Stimulated activated naive CD4-positive, alpha-beta T cell (primary cell): ENCODE measurements around the gene MYMK.

Experiments used
- DNase-seq, 6 experiments: peaks; one replicate each; lab custom pipeline; 2025; lab: John Stamatoyannopoulos, UW

Gene MYMK

DNA sequence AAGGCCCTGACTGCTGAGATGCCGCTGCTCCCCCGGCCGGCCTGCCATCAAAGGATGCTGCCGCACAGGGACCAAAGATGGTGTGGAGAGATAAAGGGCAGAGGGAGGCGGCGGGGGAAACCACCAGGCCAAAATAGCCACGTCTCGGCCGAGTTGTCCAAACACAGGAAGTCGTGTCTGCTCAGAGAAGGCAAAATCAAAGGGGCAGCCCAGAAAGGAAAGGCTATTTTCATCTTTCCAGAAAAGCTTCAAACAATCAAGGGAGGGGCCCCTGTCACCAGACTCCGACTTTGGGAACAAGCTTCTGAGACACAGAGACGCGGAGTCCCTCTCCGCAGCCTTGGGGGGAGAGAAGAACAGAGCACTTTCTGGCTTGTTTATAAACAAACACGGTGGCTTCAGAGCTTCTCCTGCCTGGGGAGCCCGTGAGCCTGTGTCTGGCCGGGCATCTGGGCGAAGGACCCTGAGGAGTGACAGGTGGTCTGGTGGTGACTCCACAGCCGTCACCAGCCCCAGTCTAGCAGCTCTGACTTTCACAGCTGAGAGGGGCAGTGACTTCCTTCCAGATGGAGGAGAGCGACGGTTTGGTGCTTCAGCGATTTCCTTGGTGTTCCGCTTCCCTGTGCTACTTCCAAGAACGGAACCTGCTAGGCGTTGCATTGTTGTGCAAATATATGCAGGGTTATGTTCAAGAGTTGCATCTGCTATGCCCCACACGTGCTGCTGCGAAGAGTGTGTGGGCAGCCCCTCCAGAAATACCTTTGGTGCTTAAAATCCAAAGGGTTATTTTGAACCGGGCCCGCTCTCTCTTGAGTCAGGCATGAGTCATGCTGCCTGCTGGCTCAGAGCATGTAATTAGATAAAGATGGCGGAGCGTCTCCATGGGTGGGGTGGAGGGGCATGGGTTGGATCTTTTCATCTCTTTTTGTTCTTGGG, 33.7 kb upstream of the MYMK start:
- no peak for DNase-seq

DNA sequence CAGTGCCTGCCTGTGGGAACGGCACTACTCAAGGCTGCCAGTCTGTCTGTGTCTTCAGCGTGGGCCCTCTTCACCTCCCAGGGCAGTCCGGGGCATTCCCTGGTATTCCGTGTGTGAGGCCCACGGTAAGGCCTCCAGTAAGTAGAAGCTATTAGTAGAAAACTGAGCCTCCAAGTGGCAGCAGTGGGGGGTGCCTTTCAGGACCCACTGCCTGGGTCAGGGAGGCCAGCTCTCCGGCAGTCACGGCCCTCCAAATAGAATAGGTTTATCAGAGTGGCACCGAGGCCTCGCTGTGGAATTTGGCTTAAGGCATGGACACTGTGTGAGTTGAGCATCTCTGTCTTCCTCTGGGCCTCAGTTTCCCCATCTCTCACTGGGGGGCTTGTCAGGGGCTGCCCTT, 32.8 kb upstream of the MYMK start:
- DNase-seq: no peak

DNA sequence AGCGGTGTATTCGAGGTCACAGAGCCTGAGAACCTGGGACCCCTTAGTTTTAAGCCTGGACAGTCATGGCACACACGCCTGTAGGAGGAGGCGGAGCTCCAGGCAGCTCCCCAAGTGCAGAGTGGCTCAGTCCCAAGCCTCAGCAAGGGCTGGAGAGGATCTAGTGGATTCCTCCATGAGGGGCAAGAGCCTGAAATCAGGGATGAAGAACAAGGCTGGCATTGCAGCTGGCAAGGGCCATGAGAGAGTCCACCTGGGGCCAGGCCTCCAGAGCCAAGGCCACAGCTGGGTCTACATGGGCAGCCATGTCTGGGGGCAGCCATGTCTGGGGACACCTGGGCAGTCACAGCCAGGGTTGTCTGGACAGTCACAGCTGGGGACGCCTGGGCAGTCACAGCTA, 31.6 kb upstream of the MYMK start:
- DNase-seq: no peak

DNA sequence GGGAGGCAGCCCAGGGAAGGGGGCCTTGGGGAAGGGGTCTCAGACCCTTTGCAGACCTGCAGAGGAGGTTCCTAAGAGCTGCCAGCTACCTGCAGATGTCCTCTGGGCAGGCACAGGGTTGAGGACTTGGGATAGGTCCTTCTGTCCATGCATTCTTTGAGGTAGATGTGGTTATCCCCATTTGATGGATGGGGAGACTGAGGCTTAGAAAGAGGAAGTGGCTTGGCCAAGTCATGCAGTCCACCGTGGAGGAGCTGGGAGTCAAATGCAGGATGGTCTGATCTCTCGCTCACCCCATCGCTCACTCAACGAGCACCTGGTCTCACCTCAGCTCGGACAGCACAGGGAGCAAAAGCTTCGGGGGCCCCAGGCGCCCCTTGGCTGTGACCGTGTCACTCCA, 30.0 kb upstream of the MYMK start:
- no peak for DNase-seq

DNA sequence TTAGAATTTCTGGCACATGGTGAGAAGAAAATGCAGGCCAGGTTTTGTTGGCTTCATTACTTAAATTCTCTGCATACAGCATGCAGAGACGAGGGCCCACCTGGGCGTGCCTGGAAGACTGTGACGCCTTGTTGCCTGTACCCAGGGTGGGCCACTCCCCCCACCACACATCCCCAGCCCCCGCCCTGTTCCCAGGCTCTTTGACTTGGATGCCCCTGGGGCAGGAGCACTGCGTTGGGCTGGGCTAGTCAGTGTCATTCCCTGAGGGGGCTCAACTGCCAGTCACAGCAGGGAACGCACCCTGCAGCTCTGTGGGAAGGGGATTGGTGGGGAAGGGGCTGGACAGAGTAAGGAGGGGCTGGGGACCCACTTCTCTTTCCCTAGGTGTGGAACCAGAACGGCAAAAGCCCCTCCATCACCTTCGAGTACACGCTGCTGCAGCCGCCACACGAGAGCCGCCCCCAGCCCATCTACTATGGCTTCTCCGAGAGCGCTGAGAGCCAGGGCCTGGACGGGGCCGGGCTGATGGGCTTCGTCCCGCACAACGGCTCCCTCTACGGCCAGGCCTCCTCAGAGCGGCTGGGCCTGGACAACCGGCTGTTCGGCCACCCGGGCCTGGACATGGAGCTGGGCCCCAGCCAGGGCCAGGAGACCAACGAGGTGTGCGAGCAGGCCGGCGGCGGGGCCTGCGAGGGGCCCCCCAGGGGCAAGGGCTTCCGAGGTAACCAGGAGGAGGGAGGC, 29.4 kb upstream of the MYMK start:
- DNase-seq: no peak

DNA sequence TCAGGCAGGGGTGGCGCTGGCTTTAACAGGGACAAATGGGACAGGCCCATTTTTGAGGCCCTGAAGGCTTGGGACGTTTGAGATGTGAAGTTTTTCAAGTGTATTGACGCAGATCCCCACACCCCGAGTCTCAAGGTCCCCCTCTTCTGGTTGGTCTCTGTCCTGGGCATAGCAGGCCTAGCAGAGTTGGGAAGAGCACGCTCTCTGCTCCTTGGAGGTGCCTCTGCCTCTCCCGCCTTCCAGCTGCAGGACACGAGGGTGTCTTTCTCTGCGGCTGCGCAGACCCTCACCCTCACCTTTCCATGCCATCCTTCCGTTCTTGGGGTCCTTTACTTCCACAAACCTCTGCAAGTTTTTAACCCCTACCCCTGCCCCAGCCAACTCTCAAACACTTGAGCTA, 28.4 kb upstream of the MYMK start:
- no peak for DNase-seq

DNA sequence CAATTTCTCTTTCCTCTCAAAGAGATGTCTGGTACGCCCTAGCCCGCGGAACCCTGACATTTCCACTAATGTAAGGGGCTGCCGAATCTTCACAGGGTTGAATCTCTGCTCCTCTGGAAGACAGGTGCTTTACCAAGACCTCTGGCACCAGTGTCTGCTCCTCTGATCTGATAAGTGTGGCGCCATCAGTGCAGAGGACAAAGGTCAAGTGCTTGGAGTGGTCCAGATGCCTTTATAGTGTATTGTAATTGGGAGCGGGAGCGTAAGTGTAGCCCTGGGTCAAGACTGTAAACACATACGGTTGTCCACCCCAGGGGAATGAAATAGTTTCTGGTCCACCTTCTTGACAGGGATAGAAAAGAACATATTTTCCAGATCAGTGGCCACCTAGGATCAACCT, 27.5 kb upstream of the MYMK start:
- no peak for DNase-seq

DNA sequence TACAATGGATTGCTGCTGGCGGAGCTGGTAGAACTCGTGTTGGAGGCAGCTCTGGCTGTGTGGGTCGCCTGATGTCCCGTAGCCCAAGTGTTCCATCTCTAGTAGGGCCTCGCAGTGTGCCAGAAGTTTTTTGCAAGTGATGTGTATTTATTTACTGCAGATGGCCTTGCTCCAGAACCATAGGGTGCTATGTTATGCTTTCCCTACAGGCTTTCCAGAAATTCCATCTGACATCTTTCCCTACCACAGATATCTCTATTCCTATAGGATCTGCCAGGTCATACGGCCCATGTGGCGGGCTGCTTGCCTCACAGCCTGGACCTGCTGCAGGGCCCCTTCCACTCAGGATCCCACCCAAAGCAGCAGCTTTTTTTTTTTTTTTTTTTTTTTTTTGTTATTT, 26.7 kb upstream of the MYMK start:
- DNase-seq: no peak

DNA sequence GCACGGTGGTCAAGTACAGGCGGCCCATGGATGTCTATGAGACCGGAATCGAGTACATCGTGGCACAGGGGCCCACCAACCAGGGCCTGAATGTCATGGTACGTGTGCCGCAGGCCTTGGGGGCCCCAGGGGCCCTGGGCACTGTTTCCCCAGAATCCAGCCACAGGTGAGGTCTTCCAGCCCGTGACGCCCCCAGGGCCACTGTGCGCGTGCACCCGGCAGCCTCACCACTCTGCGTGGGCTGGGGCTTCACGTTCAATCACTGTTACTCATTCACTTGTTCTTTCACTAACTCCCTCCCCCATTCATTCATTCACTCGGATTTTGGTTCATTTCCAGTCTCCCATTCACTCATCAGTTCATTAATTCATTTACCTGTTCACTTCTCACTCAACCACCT, 22.4 kb upstream of the MYMK start:
- no peak for DNase-seq

DNA sequence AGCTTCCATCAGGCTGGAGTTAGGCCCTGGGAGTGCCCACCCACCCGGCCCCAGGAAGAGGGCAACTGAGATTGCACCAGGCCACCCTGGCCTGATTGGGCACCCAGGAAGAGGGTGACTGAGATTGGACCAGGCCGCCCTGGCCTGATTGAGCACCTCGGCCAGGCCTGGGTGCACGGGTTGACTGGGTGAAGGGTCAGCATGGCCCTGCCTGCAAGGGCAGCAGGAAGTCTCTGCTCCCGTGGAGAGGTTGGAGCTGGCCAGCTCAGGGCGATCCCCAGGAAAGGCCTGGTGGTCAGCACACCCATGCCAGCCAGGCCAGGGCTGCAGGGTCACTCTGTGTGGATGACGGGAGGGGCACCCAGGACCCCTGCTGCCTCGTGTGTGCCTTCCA, 21.5 kb upstream of the MYMK start:
- DNase-seq: no peak

DNA sequence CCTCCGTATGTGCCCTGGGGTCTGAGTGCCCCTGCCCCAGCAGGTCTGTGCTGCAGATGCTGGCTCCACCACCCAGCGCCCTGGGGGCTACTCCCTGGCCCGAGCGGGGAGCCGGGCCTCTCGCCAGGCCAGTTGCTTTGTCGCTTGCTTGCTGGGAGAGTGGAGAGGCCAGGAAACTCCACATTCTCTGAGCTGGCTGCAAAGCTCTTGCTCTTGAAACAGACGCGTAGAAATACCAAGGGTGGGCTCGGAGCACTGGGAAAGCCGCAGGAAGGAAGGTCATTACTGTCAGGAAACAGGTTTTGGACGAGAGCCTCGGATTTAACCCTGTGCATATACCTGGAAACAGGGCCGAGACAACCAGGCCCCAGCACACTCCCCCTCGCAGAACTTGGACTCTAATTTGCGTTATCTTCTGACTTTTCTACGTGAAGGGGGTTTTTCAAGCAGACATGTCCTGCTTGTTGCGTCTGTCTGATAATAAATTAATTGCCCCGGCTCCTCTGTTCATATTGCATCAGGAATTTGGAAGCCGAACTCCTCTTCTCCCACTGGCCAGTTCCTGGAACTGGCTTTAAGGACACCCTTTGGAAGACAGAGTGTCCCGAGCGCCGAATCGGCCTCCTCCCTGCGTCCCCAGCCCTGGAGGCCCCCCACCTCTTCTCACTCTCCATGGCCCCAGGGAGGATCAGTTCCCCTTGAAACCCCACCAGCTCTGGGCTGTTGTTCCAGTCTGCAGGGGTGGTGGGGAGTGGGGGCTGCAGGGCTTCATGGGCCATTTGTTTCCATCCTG, 20.9 kb upstream of the MYMK start:
- DNase-seq: no peak

DNA sequence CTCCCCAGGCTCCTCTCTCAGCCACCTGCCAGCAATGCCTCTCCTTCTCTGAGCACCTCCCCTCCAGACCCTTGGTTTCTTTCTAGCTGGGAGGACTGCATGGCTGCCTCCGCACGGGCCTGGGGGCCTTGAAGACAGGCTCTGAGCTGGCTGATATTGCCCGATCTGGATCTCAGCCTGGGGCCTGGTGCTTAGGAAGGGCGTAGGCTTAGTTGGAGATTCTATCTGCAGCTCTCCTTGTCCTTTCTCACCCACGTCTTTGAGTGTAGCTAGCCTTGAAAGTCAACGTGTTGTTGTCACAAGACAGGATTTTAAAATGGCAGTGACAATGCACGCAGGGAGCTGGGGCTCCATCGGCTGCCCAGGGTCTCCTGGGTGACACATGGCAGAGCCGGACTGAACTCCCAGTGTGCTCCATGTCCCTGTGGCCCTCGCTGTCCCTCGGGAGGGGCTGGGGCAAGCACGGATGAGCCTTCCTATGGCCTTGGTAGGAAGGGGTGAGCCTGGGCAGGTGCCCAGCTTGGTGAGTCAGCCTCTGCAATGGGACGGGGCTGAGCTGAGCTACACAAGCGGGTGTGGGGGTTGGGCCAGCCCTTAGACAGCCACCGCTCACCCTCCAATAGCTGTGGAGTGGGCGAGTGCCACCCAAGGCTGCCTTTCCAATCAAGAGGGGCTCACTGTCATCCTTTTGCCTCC, 19.2 kb upstream of the MYMK start:
- DNase-seq: no peak

DNA sequence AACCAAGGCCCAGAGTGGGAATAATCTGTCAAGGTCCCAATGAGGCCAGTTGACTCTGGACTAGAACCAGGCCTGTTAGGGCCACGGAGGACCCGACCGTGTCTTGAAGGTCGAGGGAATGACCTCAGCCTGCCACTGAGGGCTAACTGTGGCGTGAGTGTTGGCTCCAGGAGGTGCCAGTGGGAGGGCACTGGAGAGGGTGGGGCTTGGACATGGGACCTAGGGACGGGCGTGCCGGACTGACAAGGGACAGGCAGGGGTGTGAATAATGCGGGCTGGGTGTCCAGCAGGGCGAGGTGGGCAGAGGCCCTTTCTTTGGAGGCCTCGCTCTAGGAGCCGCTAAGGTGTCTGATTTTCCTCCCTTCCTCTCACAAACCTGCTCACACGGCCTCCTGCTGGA, 17.2 kb upstream of the MYMK start:
- no peak for DNase-seq

DNA sequence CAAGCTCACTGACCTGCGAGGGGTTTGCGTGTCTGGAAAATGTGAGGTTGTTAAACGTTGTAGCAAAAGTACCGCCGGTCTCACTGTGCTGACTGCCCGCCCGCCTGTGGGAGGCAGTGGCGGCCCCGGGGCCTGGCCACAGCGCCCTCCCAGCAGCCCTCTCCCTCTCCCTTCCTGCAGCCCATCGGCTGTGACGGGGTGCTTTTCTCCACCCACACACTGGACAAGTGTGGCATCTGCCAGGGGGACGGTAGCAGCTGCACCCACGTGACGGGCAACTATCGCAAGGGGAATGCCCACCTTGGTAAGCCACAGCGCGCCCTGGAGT, 15.9 kb upstream of the MYMK start:
- DNase-seq: no peak

DNA sequence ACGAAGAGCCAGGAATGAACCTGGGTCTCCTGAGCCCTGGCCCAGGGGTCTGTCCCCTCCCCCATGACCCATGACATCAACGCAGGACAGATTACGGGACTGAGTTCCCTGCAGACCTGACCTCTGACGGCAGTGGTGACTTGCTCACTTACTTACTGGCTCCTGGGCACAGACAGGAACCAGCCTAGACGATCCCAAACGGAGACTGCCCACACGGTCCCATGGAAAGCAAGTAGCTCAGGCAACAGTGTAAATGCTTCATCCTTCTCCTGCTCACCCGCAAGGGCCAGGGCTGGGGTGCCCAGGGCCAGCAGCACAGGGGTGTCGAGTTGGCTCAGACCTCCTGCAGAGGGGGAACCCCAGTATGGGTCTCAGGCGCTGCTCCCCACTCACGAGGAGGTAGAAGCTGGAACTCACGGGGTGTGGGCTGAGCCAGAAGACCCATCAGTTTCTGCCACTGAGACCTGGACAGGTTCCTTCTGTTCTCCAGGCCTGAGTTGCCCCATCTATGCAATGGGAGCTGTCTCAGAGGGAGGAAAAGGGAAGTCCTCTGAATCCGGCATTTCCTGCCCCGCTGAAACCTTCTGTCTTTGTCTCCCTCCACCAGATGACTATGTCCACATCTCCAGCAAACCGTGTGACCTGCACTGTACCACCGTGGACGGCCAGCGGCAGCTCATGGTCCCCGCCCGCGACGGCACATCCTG, 15.4 kb upstream of the MYMK start:
- DNase-seq: no peak

DNA sequence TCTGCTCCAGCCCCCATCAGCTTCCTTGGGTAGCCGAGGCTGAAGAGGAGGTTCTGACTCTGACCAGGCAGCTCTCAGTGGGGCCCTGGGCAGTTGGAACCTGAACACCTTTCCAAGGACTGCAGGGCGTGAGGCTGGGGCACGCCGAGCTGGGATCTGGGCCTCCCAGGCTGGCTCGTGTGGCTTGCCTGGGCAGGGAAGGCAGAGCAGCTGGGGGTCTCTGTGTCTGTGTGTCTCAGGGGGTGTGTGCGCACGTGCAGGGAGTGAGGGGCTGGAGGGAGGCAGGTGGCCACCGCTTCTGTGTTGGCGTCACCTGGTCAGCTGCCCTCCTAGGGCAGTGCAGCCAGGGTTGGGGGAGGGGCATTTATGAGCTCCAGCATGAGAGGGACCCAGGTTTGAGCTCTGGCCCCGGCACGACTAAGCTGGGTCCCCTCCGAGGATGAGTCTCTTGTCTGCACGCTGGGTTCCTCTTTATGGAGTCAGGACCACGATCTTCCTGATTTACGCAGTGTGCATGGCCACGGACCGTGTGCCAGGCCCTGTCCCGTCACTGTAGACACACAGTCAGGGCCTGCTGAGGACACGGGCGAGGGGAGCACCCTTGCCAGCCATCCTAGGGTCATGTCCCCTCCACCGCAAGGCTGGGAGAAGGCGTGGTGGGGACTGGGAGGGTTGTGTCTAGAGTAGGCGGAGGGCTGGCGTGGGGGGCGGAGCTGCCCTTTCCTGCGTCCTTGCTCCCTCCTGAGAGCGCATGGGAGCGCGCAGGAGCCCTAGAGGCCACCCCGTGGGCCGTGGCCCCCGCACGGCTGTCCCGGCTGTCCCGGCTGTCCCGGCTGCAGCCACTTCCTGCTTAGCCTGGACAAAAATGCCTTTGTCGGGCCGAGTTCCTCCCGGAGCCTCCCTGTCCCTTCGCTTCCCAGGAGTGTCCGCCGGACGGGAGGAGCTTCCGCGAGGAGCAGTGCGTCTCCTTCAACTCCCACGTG, 14.4 kb upstream of the MYMK start:
- DNase-seq: no peak

DNA sequence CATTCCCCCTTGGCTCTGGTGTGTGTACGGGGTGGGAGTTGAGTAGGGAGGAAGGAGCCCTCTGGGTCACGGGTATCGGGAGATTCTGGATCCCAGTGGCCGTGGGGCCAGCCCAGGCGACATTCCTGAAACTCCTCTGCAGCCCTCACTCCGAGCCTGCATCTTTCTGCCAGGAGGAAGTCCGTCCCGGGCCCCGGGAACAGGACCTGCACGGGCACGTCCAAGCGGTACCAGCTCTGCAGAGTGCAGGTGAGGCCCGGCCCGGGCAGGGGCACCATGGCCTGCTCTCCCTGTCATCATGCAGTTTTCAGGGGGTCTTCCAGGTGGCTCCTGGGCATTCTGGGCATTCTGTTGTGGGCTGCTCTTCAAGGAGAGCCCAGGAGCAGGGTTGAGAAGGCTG, 13.4 kb upstream of the MYMK start:
- no peak for DNase-seq

DNA sequence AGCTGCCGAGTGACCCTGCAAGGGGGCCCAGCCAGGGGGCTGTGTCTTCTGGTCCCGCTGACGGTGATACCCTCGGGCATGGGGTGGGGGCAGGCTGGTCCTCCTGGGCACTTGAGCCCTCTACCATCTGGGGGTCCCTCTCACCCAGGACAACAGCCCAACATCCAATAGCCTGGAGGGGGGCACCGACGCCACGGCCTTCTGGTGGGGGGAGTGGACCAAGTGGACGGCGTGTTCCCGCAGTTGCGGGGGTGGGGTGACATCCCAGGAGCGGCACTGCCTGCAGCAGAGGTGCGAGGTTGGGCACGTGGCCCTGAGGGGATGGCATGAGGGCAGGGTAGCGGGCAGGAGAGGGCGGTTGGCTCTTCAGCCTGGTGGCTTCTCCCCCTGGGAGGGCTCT, 12.5 kb upstream of the MYMK start:
- no peak for DNase-seq

DNA sequence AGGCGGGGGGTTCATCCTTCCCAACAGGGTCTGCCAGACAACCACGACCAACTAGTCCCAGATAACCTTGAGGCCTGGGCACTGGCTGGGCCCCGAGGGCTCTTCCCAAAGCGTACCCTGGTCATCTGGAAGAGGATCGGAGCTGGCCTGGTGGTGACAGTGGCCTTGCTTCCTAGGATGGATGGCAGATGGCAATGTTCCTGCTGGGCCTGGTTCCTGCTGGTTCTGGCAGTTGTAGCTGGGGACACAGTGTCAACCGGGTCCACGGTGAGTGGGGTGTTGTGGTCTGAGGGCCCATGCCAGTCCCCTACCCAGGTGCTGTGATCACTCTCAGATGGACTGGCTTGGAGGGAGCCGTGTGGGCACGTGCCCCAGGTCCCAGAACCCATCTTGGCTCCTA, 11.8 kb upstream of the MYMK start:
- no peak for DNase-seq

DNA sequence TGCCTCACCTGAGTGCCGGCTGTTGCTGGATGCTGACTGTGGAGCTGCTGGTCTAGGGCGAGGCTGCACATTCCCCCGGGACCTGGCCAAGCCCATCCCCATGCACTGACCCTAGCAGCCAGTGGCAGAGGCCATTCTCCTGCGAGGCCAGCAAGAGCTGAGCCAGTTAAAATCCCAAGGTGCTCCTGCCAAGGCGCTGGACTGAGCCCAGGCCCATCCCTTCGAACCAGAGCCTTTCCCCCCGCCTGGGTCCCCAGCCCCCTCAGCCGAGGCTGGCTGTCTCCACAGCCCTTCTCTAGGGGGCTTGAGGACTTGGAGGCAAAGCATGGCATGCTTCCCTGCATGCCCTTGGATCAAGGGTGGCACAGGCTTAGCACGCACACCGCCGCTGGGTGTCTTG, 11.3 kb upstream of the MYMK start:
- DNase-seq: no peak
